Naive thymus-derived CD4-positive, alpha-beta T cell (primary cell): ENCODE results near the gene SHFL. TPM values are rescaled to one million over a fixed set of nuclear protein-coding genes. Genes with fewer than 3 reads are reported as not detected.
A peak's percentile ranks its signal among the peaks of the same experiment; 100 is the strongest.

Experiments
- ATAC-seq: fragments of 150-1000 bp; cut with Tn5 transposase; 2 replicates; pipeline ENCODE4 v1.10.0; 2021; ENCODE audit warnings: mild to moderate bottlenecking, moderate library complexity
- CTCF ChIA-PET: fragments of 350-600 bp; sonication (Branson Sonifier 250); formaldehyde crosslinking; loops from one replicate; lab custom pipeline; 2021; ENCODE audit warnings: antibody characterized with exemption; lab: Charles Lee
- POLR2A ChIA-PET: fragments of 350-600 bp; sonication (Branson Sonifier 250); formaldehyde crosslinking; loops from one replicate; lab custom pipeline; 2021; ENCODE audit warnings: antibody characterized with exemption, inconsistent platforms; lab: Charles Lee
- DNase-seq, 9 donors: peaks; one replicate each; pipeline versions ENCODE4 v3.0.0 to v3.0.0-alpha.2; 2020 to 2022; ENCODE audit warnings: mixed read lengths in 1 of 9
- H3K27ac ChIP-seq: one replicate; pipeline ENCODE4 v1.7.0; 2013; ENCODE audit warnings: mild to moderate bottlenecking, low read depth, low read length, moderate library complexity
- H3K27me3 ChIP-seq, 2 donors: one replicate each; pipeline ENCODE4 v1.7.0; 2013; ENCODE audit warnings: low read length in 2 of 2, mild to moderate bottlenecking in 2 of 2, moderate library complexity in 2 of 2; ENCODE audit not compliant: control insufficient read depth in 2 of 2, insufficient read depth in 2 of 2
- H3K36me3 ChIP-seq, 3 experiments: 1 replicate in 2 of 3; 2 replicates in 1 of 3; pipeline ENCODE4 v1.7.0; 2013; ENCODE audit warnings: low read length in 3 of 3, mild to moderate bottlenecking in 3 of 3, moderate library complexity in 1 of 3; ENCODE audit not compliant: insufficient read depth in 3 of 3, control insufficient read depth in 2 of 3
- H3K4me1 ChIP-seq, 2 donors: one replicate each; pipeline ENCODE4 v1.7.0; 2013; ENCODE audit warnings: low read length in 2 of 2, mild to moderate bottlenecking in 2 of 2, moderate library complexity in 1 of 2; ENCODE audit not compliant: control insufficient read depth in 2 of 2, insufficient read depth in 2 of 2
- H3K4me3 ChIP-seq: 2 replicates; pipeline ENCODE4 v1.7.0; 2013; ENCODE audit warnings: mild to moderate bottlenecking, low read length
- H3K9me3 ChIP-seq, 3 experiments: 1 replicate in 2 of 3; 2 replicates in 1 of 3; pipeline ENCODE4 v1.7.0; 2013; ENCODE audit warnings: low read length in 3 of 3; ENCODE audit not compliant: control insufficient read depth in 2 of 3
- H3K27ac Mint-ChIP-seq, 9 donors: one replicate each; pipeline ENCODE4 v1.8.0; 2020 to 2022; ENCODE audit warnings: mixed read lengths in 9 of 9, mild to moderate bottlenecking in 8 of 9, moderate library complexity in 5 of 9, inconsistent platforms in 2 of 9
- H3K27me3 Mint-ChIP-seq, 5 donors: one replicate each; pipeline ENCODE4 v1.8.0; 2021 to 2022; ENCODE audit warnings: mixed read lengths in 5 of 5, mild to moderate bottlenecking in 1 of 5
- H3K36me3 Mint-ChIP-seq, 5 donors: one replicate each; pipeline ENCODE4 v1.8.0; 2020 to 2022; ENCODE audit warnings: mixed read lengths in 5 of 5, mild to moderate bottlenecking in 3 of 5, inconsistent platforms in 1 of 5
- H3K4me1 Mint-ChIP-seq, 7 donors: one replicate each; pipeline ENCODE4 v1.8.0; 2020 to 2022; ENCODE audit warnings: mixed read lengths in 7 of 7, mild to moderate bottlenecking in 3 of 7, inconsistent platforms in 1 of 7
- H3K4me3 Mint-ChIP-seq, 10 donors: one replicate each; pipeline ENCODE4 v1.8.0; 2020 to 2022; ENCODE audit warnings: mild to moderate bottlenecking in 10 of 10, mixed read lengths in 10 of 10, moderate library complexity in 6 of 10, inconsistent platforms in 2 of 10
- H3K9me3 Mint-ChIP-seq, 11 donors: one replicate each; pipeline ENCODE4 v1.8.0; 2020 to 2022; ENCODE audit warnings: mixed read lengths in 11 of 11, mild to moderate bottlenecking in 4 of 11, inconsistent platforms in 1 of 11, moderate library complexity in 1 of 11
- intact Hi-C, 2 donors: fragments of 100-400 bp; cut with micrococcal nuclease; formaldehyde crosslinking; loops; one replicate each; pipeline ENCODE4 v1.15.1; 2023
- polyA plus RNA-seq, 2 donors: library from polyadenylated mRNA; unstranded; fragments of 300-500 nt; fragmentation: Illumina TruSeq; gene quantifications; one replicate each; pipeline ENCODE4 v1.2.3, GENCODE V29; 2021
- total RNA-seq, 6 experiments: library from RNA in 5 of 6; stranded (reverse) in 5 of 6; gene quantifications; 1 replicate in 5 of 6; 2 replicates in 1 of 6; pipeline ENCODE4 v1.2.3 and lab custom pipeline; 2021 to 2026

Gene SHFL
- total and polyA plus RNA-seq, 7 experiments from 2014 or later, result 37.0 to 112 (median 77.2) TPM

GRCh38 chr19:10135551-10136334 lies 49.6 kb downstream of the SHFL start:
- Mint-ChIP-seq H3K27ac (peak overlapping the region in 5 of 9 donors; percentile 21 to 86 (median 48)), H3K4me1 (peaks cover 0 to 16% (median 5%) of the 10 kb centered on the region in 7 donors), H3K4me3 (no peak overlapping the region), H3K9me3 (no peaks in the 10 kb centered on the region), H3K27me3 (no peaks in the 10 kb centered on the region), H3K36me3 (peaks cover 8 to 41% (median 9%) of the 10 kb centered on the region in 5 donors)
- CTCF ChIA-PET, result no interaction called here
- ATAC-seq (peak; percentile 16), DNase-seq (no peak)
- POLR2A ChIA-PET, result no interaction called here
- H3K4me3 ChIP-seq, result no peak overlapping the region
- H3K36me3 ChIP-seq, result peaks cover 9 to 100% (median 49%) of the 10 kb centered on the region in 3 experiments
- H3K4me1 ChIP-seq, result peaks cover 0 to 1% of the 10 kb centered on the region in 2 donors
- H3K27ac ChIP-seq, result no peak overlapping the region
- no peaks in the 10 kb centered on the region for H3K27me3 ChIP-seq
- no peaks in the 10 kb centered on the region for H3K9me3 ChIP-seq
- intact Hi-C loops, result no loop called here

GRCh38 chr19:10136936-10137335 lies 50.8 kb downstream of the SHFL start:
- no peaks in the 10 kb centered on the region for H3K27me3 Mint-ChIP-seq
- peaks cover 19 to 99% (median 55%) of the 10 kb centered on the region in 3 experiments for H3K36me3 ChIP-seq
- no peak overlapping the region for H3K4me3 Mint-ChIP-seq
- DNase-seq (no peak), ATAC-seq (no peak)
- no peak overlapping the region for H3K27ac ChIP-seq
- H3K36me3 Mint-ChIP-seq, result peaks cover 9 to 49% (median 9%) of the 10 kb centered on the region in 5 donors
- H3K4me1 Mint-ChIP-seq, result peaks cover 4 to 28% (median 11%) of the 10 kb centered on the region in 7 donors
- peaks cover 9 to 13% of the 10 kb centered on the region in 2 donors for H3K4me1 ChIP-seq
- no peaks in the 10 kb centered on the region for H3K9me3 ChIP-seq
- intact Hi-C loops, result no loop called here
- H3K27me3 ChIP-seq, result no peaks in the 10 kb centered on the region
- H3K4me3 ChIP-seq, result no peak overlapping the region
- peak overlapping the region in 5 of 9 donors; percentile 10 to 48 (median 33) for H3K27ac Mint-ChIP-seq
- CTCF ChIA-PET, result interaction anchor here (1.2 kb wide), 1 partner anchor 19 kb away, joined by 5 read pairs; no protein-coding TSS in a partner anchor
- POLR2A ChIA-PET, result interaction anchor here (1.0 kb wide), 1 partner anchor 18 kb away, joined by 3 read pairs; no protein-coding TSS in a partner anchor
- no peaks in the 10 kb centered on the region for H3K9me3 Mint-ChIP-seq

GRCh38 chr19:10137751-10138682 lies 51.9 kb downstream of the SHFL start:
- Mint-ChIP-seq H3K9me3 (no peaks in the 10 kb centered on the region), H3K27ac (peak overlapping the region in 3 of 9 donors; percentile 28 to 67 (median 65)), H3K36me3 (peaks cover 9 to 49% (median 12%) of the 10 kb centered on the region in 5 donors), H3K4me3 (no peak overlapping the region), H3K4me1 (peaks cover 7 to 38% (median 19%) of the 10 kb centered on the region in 7 donors), H3K27me3 (no peaks in the 10 kb centered on the region)
- POLR2A ChIA-PET, result interaction anchor here (0.6 to 0.8 kb wide), 2 partner anchors 46 to 199 kb away, joined by 3 to 8 read pairs; no protein-coding TSS in a partner anchor
- ATAC-seq, result no peak
- CTCF ChIA-PET, result interaction anchor here (1.2 kb wide), 2 partner anchors 20 to 27 kb away, joined by 3 to 5 read pairs; partner anchors contain the start of gene P2RY11
- Histone ChIP-seq H3K4me3 (no peak overlapping the region), H3K27ac (peak overlapping the region; percentile 19), H3K36me3 (peaks cover 20 to 94% (median 50%) of the 10 kb centered on the region in 3 experiments), H3K9me3 (no peaks in the 10 kb centered on the region), H3K4me1 (peaks cover 19 to 24% of the 10 kb centered on the region in 2 donors), H3K27me3 (no peaks in the 10 kb centered on the region)
- intact Hi-C loops, result no loop called here
- DNase-seq, result no peak

DNA sequence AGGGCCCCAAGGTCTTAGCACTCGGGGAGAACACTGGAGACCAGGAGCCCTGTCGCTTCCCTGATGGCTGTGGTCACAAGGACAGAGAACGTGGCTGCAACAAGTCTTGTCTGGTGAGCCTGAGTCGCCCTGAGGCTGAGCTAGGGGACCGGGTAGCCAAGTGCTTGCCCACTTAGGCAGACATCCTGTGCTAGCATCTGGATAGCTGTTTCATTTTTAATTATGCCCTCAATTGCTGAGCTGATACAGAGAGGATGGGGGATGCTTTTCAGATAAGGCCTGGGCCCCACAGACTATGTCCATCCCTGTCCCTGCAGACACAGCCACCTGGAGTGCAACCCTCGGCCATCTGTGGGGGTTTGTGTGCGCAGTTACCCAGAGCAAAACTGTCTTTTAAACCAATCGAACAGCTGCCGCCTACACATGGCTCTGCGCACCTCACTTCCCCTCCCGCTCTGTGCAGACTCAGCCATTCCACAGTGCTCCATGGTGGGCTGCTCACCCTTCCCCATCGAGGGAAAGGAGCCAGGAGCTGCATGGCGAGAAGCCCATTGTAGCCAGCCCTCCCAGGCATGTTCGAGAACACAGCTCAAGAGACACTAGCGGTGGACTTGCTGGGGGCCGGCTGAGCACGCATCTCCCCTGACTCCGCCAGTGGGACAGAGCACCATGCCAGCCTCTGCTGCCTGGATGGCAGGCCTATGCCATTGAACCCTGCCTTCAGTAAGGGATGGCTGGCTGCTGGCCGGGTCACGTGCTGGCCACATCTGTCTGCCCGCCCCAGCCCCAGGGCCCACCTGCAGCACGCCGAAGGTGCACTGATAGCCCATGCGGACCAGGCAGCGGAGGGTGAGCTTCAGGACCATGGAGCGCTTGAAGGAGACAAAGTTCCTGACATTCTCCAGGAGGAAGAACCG lies 53.0 kb downstream of the SHFL start:
- ChIA-PET CTCF (interaction anchor here (0.6 to 1.2 kb wide), 3 partner anchors 28 to 197 kb away, joined by 3 to 6 read pairs (median 3); partner anchors contain the start of gene P2RY11), POLR2A (interaction anchor here (0.6 to 0.9 kb wide), 2 partner anchors 10 to 15 kb away, joined by 3 read pairs; no protein-coding TSS in a partner anchor)
- Histone ChIP-seq H3K9me3 (no peaks in the 10 kb centered on the region), H3K36me3 (peaks cover 13 to 83% (median 43%) of the 10 kb centered on the region in 3 experiments), H3K4me1 (peaks cover 31 to 35% of the 10 kb centered on the region in 2 donors), H3K4me3 (no peak overlapping the region), H3K27me3 (no peaks in the 10 kb centered on the region), H3K27ac (peak overlapping the region; percentile 43)
- Mint-ChIP-seq H3K4me1 (peaks cover 9 to 48% (median 27%) of the 10 kb centered on the region in 7 donors), H3K27ac (peak overlapping the region in 7 of 9 donors; percentile 32 to 100 (median 65)), H3K36me3 (peaks cover 8 to 43% (median 14%) of the 10 kb centered on the region in 5 donors), H3K27me3 (no peaks in the 10 kb centered on the region), H3K4me3 (no peak overlapping the region), H3K9me3 (no peaks in the 10 kb centered on the region)
- DNase-seq, result no peak
- no peak for ATAC-seq
- intact Hi-C loops, result no loop called here

GRCh38 chr19:10139952-10140351 lies 53.8 kb downstream of the SHFL start:
- Histone ChIP-seq H3K27me3 (no peaks in the 10 kb centered on the region), H3K4me3 (no peak overlapping the region), H3K36me3 (peaks cover 13 to 80% (median 43%) of the 10 kb centered on the region in 3 experiments), H3K9me3 (no peaks in the 10 kb centered on the region), H3K4me1 (peaks cover 39 to 43% of the 10 kb centered on the region in 2 donors), H3K27ac (no peak overlapping the region)
- peak overlapping the region in 7 of 9 donors; percentile 14 to 100 (median 84) for H3K27ac Mint-ChIP-seq
- no peak overlapping the region for H3K4me3 Mint-ChIP-seq
- no peaks in the 10 kb centered on the region for H3K9me3 Mint-ChIP-seq
- peaks cover 9 to 53% (median 31%) of the 10 kb centered on the region in 7 donors for H3K4me1 Mint-ChIP-seq
- no peak for DNase-seq
- CTCF ChIA-PET, result interaction anchor here (0.9 to 1.3 kb wide), 2 partner anchors 34 to 43 kb away, joined by 3 read pairs; partner anchors contain the start of gene PPAN
- ATAC-seq, result no peak
- H3K27me3 Mint-ChIP-seq, result no peaks in the 10 kb centered on the region
- POLR2A ChIA-PET, result no interaction called here
- intact Hi-C loops, result no loop called here
- H3K36me3 Mint-ChIP-seq, result peaks cover 8 to 44% (median 14%) of the 10 kb centered on the region in 5 donors
